Measurements from ENCODE around the gene PTPN21.
"Not testable (repeated sequence)": the region's sequence is repeated elsewhere in the genome, so short reads cannot be mapped to it uniquely, and the experiment has no call there.

Gene PTPN21

DNA sequence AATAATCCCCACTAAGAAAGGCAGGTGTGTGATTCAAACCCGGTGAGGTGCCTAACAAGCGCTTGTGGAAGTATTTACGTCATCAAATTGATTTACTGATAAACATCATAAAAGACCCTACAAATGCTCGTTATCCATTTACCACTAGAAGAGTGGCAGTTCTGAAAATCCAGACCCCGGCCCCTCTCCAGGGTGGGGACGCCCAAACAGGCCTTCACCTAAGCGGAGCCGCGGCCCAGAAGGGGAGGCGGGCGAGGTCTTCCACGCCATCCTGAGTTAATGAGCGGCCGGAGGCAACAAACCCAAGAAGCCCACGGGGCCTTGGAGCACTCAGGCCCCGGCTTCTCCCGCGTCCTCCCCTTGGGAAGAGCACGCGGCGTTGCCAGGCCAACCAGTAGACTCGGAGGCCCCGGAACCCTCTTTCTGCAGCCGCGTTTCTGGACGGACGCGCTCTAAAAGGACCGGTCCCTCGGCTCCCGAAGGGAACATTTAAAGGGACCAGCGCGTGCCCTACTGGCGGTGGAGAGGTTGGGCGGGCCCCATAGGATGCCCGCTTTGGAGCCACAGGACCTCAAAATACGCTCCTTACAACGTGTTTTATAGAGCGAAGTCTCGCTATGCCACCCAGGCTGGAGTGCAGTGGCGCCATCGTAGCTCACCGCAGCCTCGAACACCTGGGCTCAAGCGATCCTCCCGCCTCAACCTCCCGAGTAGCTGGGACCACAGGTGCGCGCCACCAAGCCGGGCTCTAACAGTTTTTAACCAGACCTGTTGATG is 3.5 kb downstream of the PTPN21 start:
- DNase-seq, result no peak

DNA sequence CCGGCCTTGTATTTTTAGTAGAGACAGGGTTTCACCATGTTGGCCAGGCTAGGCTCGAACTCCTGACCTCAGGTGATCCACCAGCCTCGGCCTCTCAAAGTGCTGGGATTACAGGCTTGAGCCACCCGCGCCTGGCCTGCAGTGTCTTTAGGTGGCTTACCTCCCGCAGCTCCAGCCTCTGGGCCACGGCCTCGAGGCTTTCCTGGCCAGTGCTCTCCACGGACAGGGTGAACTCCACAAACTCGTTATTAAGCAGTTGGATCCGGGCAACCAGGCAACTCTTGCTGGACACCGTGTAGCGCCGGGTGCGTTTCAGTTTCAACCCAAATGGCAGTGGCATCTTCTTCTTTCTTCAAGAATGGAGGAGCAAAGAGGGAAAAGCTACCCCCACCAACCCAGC is 4.7 kb downstream of the PTPN21 start:
- no peak for DNase-seq

DNA sequence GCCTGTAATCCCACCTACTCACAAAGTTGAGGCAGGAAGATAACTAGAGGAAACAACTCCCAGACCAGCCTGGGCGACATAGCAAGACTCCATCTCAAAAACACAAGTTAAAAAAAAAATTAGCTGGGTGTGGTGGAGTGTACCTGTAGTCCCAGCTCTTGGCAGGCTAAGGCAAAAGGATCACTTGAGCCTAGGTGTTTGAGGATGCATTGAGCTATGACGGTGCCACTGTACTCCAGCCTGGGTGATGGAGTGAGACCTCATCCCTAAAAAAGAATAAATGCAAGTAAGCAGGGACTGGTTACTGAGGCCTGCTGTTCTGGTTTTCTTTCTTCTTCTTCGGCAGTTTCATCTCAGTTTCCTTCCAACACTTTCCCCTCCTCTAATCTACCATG is 7.4 kb downstream of the PTPN21 start:
- no peak for DNase-seq

- no peak for DNase-seq
Measured at GRCh38 chr14:88546621-88547385, 8.0 kb downstream of the PTPN21 start.

DNA sequence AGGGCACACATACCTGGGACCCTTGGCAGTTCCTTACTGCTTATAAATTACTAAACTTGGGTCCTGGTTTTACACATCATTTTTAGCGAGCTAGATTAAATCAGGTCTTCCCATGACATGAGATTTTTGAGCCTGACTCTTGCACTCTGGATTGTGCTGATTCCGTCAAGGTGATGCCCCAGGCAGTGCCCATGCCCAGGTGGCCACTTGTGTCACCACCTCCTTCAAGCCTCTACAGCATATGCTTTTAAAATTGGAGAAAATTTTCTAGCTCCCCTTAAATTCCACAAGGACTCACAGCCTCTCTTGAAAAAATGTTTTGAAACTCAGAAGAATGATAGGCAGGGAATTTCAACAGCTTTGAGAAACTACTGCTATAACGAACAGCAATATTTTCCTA is 9.6 kb downstream of the PTPN21 start:
- DNase-seq, result no peak

DNA sequence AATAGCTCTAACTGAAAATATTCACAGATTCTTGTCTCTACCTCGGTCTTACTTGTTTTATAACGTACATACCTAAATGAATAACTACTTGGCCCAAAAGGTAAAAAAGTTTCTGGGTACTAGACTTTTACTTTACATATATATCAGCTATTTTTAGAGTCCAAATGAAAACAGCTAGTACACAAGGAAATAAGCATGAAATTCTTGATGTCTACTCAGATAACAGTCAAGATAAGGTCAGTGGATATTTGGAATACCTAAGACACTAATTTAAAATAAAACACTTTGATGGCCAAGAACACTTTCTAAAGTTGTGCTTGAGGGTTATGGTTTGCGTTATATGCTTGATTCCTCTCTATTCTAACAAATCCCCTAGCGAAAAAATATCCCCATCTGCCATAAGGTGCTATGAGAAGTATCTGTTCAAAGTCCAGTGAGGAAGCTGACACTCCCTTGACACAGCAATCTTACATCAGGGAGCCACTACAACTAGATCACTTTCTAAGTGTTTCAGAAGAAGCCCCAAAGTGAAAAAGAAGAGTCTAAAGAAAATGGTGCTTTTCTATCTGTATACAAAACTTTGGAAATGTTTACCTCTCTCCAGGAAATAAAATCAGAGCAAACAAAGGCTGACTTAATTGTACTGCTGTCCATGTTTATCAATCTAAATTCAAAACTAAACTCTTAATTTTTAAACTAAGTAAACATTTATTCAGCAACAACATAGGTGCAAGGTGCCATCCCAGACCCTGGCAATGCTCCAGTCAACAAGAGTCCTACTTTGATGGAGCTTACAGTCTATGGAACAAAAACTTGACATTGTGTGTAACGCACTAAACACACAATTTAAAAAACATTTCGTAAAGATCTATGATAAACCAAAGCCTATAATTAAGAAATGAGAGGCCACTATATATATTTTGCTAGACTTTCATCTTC is 11.7 kb downstream of the PTPN21 start:
- no peak for DNase-seq

- DNase-seq, result no peak
Measured at GRCh38 chr14:88541324-88541723, 13.5 kb downstream of the PTPN21 start.

DNA sequence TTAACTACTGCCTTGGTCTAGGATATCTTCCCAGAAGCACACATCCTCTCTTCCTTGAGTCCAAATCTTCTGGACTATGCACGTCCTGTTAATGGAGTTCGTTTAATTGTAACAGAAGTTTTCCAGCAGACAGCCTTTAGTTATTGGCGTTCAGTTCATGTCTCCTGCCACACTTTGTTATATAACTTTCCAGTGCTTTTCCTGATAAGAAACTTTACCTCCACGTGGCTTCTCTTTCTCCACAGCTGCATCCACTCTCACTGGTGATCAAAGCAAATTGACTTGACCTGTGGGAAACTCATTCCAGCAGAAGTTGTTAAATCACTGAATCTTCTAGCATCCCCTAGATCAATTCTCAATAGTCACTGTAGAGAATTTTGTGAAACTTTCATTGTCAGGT is 19.0 kb downstream of the PTPN21 start:
- DNase-seq, result no peak

DNA sequence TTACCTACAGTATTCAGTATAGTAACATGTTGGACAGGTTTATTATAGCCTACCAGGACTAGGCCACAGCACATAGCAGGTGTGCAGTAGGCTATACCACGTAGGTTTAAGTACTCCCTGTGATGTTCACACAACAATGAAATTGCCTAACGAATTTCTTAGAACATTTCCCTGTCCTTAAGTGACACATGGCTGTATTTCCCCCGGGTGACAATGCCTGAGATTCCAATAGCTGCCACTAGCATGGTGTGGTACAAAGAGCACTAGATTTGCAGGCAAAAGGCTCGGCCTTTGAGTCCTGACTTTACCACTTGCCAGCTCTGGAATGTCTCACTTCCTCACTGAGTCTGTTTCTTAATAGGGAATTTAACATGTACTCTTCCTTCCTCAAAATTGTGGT is 19.7 kb downstream of the PTPN21 start:
- DNase-seq, result no peak

- DNase-seq, result no peak
Measured at GRCh38 chr14:88533064-88533602, 21.7 kb downstream of the PTPN21 start.

DNA sequence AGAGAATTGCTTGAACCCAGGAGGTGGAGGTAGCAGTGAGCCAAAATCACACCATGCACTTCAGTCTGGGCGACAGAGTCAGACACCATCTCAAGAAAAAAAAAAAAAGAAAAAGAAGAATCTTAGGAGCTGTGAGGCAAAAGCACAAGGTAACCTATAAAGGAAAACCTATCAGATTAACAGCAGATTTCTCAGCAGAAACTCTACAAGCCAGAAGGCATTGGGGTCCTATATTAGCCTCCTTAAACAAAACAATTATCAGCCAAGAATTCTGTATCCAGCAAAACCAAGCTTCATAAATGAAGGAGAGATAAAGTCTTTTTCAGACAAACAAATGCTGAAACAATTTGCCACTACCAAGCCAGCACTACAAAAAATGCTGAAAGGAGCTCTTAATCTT is 24.9 kb downstream of the PTPN21 start:
- DNase-seq, result not testable (repeated sequence)

DNA sequence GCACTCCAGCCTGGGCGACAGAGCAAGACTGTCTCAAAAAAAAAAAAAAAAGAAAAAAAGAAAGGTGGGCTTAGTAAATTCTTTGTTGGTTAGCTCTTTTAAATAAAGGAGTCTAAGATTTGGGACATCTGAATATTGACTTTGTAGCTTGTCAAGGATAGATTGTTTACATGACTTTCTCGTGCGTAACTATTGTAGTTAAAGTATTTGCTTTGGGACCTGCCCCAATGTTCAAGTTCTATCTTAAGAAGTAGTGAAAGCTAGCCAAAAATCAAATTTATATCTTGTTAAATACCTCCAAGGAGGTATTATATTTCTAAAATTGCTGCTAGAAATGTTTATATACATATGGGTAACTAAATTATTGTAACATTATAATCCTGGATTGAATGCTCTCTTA is 32.4 kb downstream of the PTPN21 start:
- DNase-seq, result no peak

GRCh38 chr14:88521818-88522217 is 33.0 kb downstream of the PTPN21 start:
- DNase-seq, result no peak

DNA sequence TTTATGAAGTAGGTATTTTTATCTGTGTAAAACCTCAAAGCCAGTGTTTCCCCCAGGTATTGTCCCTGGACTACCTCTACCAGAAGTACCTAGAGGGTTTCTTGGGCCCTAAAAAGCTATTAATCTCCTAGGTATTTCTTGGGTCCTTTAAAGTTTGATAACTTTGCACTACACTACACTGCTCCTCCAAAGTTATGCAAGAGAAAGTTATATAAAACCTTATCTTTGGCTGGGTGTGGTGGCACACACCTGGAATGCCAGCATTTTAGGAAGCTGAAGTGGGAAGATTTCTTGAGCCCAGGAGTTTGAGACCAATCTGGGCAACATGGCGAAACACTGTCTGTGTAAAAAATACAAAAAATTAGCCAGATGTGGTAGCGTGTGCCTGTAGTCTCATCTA is 34.9 kb downstream of the PTPN21 start:
- no peak for DNase-seq

DNA sequence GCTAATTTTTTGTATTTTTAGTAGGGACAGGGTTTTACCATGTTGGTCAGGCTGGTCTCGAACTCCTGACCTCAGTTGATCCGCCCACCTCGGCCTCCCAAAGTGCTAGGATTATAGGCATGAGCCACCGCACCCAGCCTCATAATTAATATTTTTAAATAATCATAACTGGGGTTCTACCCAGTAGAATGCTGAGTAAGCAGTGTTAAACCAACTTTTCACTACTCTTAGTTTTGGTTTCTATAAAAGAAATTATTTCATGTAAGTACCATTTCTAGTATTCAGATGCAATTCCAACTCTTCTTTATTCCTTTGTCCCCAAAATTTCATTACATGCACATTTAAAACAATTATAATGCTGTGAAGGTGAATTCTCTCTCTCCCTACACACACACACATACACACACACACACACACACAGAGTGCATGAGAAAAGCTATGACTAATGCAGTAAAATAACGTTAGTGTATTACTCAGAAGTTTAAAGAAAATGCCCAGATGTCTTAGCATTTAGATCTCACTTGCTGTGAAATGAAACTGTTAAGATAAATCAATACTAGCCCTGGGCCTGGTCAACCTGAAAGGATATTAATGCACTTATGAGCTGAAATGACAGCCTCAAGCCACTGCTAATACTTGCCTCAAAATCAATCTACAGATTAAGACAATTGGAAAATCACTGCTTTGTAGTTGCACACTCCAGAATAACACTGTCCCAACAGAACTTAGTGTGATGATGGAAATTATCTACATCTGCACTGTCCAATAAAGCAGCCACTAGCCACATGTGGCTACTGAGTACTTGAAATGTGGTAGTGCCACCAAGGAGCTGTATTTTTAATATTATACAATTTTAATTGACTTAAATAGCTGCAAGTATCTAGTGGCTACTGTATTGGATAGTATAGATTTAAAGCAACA is 36.0 kb downstream of the PTPN21 start:
- no peak for DNase-seq

GRCh38 chr14:88516861-88517357 is 37.9 kb downstream of the PTPN21 start:
- DNase-seq, result no peak

- no peak for DNase-seq
Measured at GRCh38 chr14:88515499-88516221, 39.1 kb downstream of the PTPN21 start.

DNA sequence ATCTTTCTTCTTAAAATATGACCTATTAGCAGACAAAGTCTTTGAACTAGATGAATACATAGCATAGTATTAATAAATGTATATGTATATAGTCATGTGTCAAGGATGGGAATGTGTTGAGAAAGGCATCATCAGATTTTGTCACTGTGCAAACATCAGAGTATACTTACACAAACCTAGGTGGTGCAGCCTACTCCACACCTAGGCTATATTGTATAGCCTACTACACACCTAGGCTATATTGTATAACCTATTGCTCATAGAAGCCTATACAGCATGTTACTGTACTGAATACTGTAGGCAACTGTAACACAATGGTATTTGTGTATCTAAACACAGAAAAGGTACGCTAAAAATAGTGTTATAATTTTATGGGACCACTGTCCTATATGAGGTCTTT is 47.6 kb downstream of the PTPN21 start:
- no peak for DNase-seq

GRCh38 chr14:88505621-88506020 is 49.2 kb downstream of the PTPN21 start:
- DNase-seq, result no peak

- no peak for DNase-seq
Measured at GRCh38 chr14:88504602-88505001, 50.2 kb downstream of the PTPN21 start.
